Trophoblast cell (in vitro differentiated cells and primary cell): ENCODE results near the gene GAB2.

Experiments used
- DNase-seq, 2 donors: peaks; one replicate each; pipeline ENCODE4 v3.0.0-alpha.2; 2016
- H2AFZ ChIP-seq: 2 replicates; pipeline ENCODE4 v1.6.1; 2013; ENCODE audit warnings: low read length, moderate library complexity, mild to moderate bottlenecking; ENCODE audit not compliant: insufficient read depth, poor library complexity
- H2AK5ac ChIP-seq: 2 replicates; pipeline ENCODE4 v1.6.1; 2013; ENCODE audit warnings: mild to moderate bottlenecking, low read length
- H2BK120ac ChIP-seq: 2 replicates; pipeline ENCODE4 v1.6.1; 2013; ENCODE audit warnings: low read length, mild to moderate bottlenecking, moderate library complexity; ENCODE audit not compliant: insufficient read depth, poor library complexity
- H2BK12ac ChIP-seq: 2 replicates; pipeline ENCODE4 v1.6.1; 2013; ENCODE audit warnings: mild to moderate bottlenecking, low read length, moderate library complexity
- H2BK5ac ChIP-seq: 2 replicates; pipeline ENCODE4 v1.6.1; 2013; ENCODE audit warnings: low read length, low read depth, moderate library complexity, mild to moderate bottlenecking; ENCODE audit not compliant: poor library complexity
- H3K14ac ChIP-seq: 2 replicates; pipeline ENCODE4 v1.6.1; 2013; ENCODE audit warnings: mild to moderate bottlenecking, low read length
- H3K18ac ChIP-seq: 2 replicates; pipeline ENCODE4 v1.6.1; 2013; ENCODE audit warnings: mild to moderate bottlenecking, low read length
- H3K23ac ChIP-seq: 2 replicates; pipeline ENCODE4 v1.6.1; 2013; ENCODE audit warnings: low read length
- H3K27ac ChIP-seq: 2 replicates; pipeline ENCODE4 v1.5.1; 2013; ENCODE audit warnings: low read depth, mild to moderate bottlenecking, inconsistent platforms, low read length, moderate library complexity
- H3K27me3 ChIP-seq: 2 replicates; pipeline ENCODE4 v1.6.1; 2013; ENCODE audit warnings: inconsistent platforms, mild to moderate bottlenecking, low read length, moderate library complexity; ENCODE audit not compliant: insufficient read depth
- H3K36me3 ChIP-seq, 2 experiments: 1 replicate in 1 of 2; 2 replicates in 1 of 2; pipeline ENCODE4 v1.6.1; 2013; ENCODE audit warnings: low read length in 2 of 2, mild to moderate bottlenecking in 2 of 2, moderate library complexity in 1 of 2; ENCODE audit not compliant: insufficient read depth in 2 of 2, control insufficient read depth in 1 of 2
- H3K4ac ChIP-seq: 2 replicates; pipeline ENCODE4 v1.6.1; 2013; ENCODE audit warnings: low read depth, mild to moderate bottlenecking, low read length, moderate library complexity
- H3K4me1 ChIP-seq, 2 experiments: 1 replicate in 1 of 2; 2 replicates in 1 of 2; pipeline ENCODE4 v1.6.1; 2013; ENCODE audit warnings: low read length in 2 of 2, mild to moderate bottlenecking in 2 of 2, moderate library complexity in 1 of 2; ENCODE audit not compliant: insufficient read depth in 2 of 2, control insufficient read depth in 1 of 2
- H3K4me2 ChIP-seq: 2 replicates; pipeline ENCODE4 v1.6.1; 2013; ENCODE audit warnings: inconsistent platforms, mild to moderate bottlenecking, low read length, moderate library complexity
- H3K4me3 ChIP-seq: 2 replicates; pipeline ENCODE4 v1.5.1; 2013; ENCODE audit warnings: mild to moderate bottlenecking, low read depth, low read length, inconsistent platforms
- H3K79me1 ChIP-seq: one replicate; pipeline ENCODE4 v1.6.1; 2013; ENCODE audit warnings: low read length
- H3K79me2 ChIP-seq: 2 replicates; pipeline ENCODE4 v1.6.1; 2013; ENCODE audit warnings: low read length, mild to moderate bottlenecking; ENCODE audit not compliant: control insufficient read depth, insufficient read depth, poor library complexity
- H3K9ac ChIP-seq: 2 replicates; pipeline ENCODE4 v1.6.1; 2013; ENCODE audit warnings: mild to moderate bottlenecking, low read length
- H3K9me3 ChIP-seq: 2 replicates; pipeline ENCODE4 v1.6.1; 2013; ENCODE audit warnings: low read depth, mild to moderate bottlenecking, control low read depth, inconsistent platforms, low read length; ENCODE audit not compliant: insufficient read depth
- H4K12ac ChIP-seq: 2 replicates; pipeline ENCODE4 v1.6.1; 2013; ENCODE audit warnings: low read depth, mild to moderate bottlenecking, low read length, moderate library complexity
- H4K8ac ChIP-seq: 2 replicates; pipeline ENCODE4 v1.6.1; 2013; ENCODE audit warnings: low read depth, mild to moderate bottlenecking, low read length, moderate library complexity
- H4K91ac ChIP-seq: one replicate; pipeline ENCODE4 v1.6.1; 2013; ENCODE audit warnings: low read depth, mild to moderate bottlenecking, low read length, moderate library complexity
- WGBS: extraction: QIAGEN DNeasy Blood & Tissue Kit; methylation state at CpG from one replicate; pipeline ENCODE4 v1.1.7; 2013; ENCODE audit warnings: missing lambda C conversion rate; ENCODE audit not compliant: insufficient read length, insufficient coverage; ENCODE audit errors: extremely low coverage; 5-methylcytosine and 5-hydroxymethylcytosine counted together

GAB2 gene

GRCh38 chr11:78214331-78215194 is 203.1 kb downstream of the GAB2 start:
- Histone ChIP-seq H3K27ac (no peak overlapping the region), H2BK12ac (no peak overlapping the region), H2AFZ (no peak overlapping the region), H2AK5ac (no peak overlapping the region), H3K4me2 (no peak overlapping the region), H2BK5ac (no peak overlapping the region), H4K12ac (no peak overlapping the region), H3K23ac (no peak overlapping the region), H3K36me3 (peaks cover 69 to 77% of the 10 kb centered on the region in 2 experiments), H2BK120ac (no peak overlapping the region), H3K4me1 (no peaks in the 10 kb centered on the region), H3K9me3 (peaks cover 5% of the 10 kb centered on the region), H3K4ac (no peak overlapping the region), H4K8ac (no peak overlapping the region), H4K91ac (no peak overlapping the region), H3K9ac (no peak overlapping the region), H3K27me3 (no peaks in the 10 kb centered on the region), H3K4me3 (no peak overlapping the region), H3K79me1 (no peaks in the 10 kb centered on the region), H3K79me2 (no peaks in the 10 kb centered on the region), H3K18ac (no peak overlapping the region), H3K14ac (no peak overlapping the region)
- DNase-seq, result no peak
- no CpG with 5 or more reads among the region's 12 CpGs for WGBS

GRCh38 chr11:78213526-78214330 is 203.9 kb downstream of the GAB2 start:
- Histone ChIP-seq H3K9me3 (peaks cover 5% of the 10 kb centered on the region), H3K14ac (no peak overlapping the region), H2BK5ac (no peak overlapping the region), H3K23ac (no peak overlapping the region), H3K4me2 (no peak overlapping the region), H3K4me1 (peaks cover 0 to under 1% of the 10 kb centered on the region in 2 experiments), H2AFZ (no peak overlapping the region), H4K8ac (no peak overlapping the region), H3K36me3 (peaks cover 69 to 77% of the 10 kb centered on the region in 2 experiments), H3K79me1 (no peaks in the 10 kb centered on the region), H3K27me3 (no peaks in the 10 kb centered on the region), H3K27ac (no peak overlapping the region), H2BK120ac (no peak overlapping the region), H2AK5ac (no peak overlapping the region), H3K79me2 (no peaks in the 10 kb centered on the region), H3K18ac (no peak overlapping the region), H4K12ac (no peak overlapping the region), H4K91ac (no peak overlapping the region), H3K4ac (no peak overlapping the region), H3K4me3 (no peak overlapping the region), H3K9ac (no peak overlapping the region), H2BK12ac (no peak overlapping the region)
- DNase-seq, result no peak
- no CpG with 5 or more reads among the region's 8 CpGs for WGBS

GRCh38 chr11:78212586-78213371 is 204.8 kb downstream of the GAB2 start:
- Histone ChIP-seq H3K18ac (no peak overlapping the region), H3K79me1 (no peaks in the 10 kb centered on the region), H3K79me2 (no peaks in the 10 kb centered on the region), H2BK120ac (no peak overlapping the region), H3K4me2 (no peak overlapping the region), H3K27ac (no peak overlapping the region), H3K14ac (no peak overlapping the region), H3K36me3 (peaks cover 69 to 77% of the 10 kb centered on the region in 2 experiments), H2AK5ac (no peak overlapping the region), H4K12ac (no peak overlapping the region), H3K4me3 (no peak overlapping the region), H2BK5ac (no peak overlapping the region), H3K23ac (no peak overlapping the region), H3K9me3 (peaks cover 3% of the 10 kb centered on the region), H2AFZ (no peak overlapping the region), H3K4ac (no peak overlapping the region), H3K27me3 (no peaks in the 10 kb centered on the region), H4K8ac (no peak overlapping the region), H2BK12ac (no peak overlapping the region), H3K4me1 (peaks cover 0 to 7% of the 10 kb centered on the region in 2 experiments), H3K9ac (no peak overlapping the region), H4K91ac (no peak overlapping the region)
- WGBS, result no CpG with 5 or more reads among the region's 11 CpGs
- DNase-seq, result no peak

- H3K9ac ChIP-seq, result no peak overlapping the region
- peaks cover 2% of the 10 kb centered on the region for H3K79me2 ChIP-seq
- WGBS, result no CpG with 5 or more reads among the region's 5 CpGs
Measured at GRCh38 chr11:78211565-78211964, 206.1 kb downstream of the GAB2 start.

More at GRCh38 chr11:78211565-78211964, 206.1 kb downstream of the GAB2 start:
- Histone ChIP-seq H3K36me3 (peaks cover 73 to 78% of the 10 kb centered on the region in 2 experiments), H2AFZ (no peak overlapping the region), H2BK5ac (no peak overlapping the region), H2BK120ac (no peak overlapping the region), H2AK5ac (no peak overlapping the region), H3K4me2 (no peak overlapping the region), H3K27ac (no peak overlapping the region), H4K12ac (no peak overlapping the region), H4K8ac (no peak overlapping the region), H2BK12ac (no peak overlapping the region), H3K9me3 (no peaks in the 10 kb centered on the region), H3K18ac (no peak overlapping the region), H3K4me3 (no peak overlapping the region), H3K79me1 (no peaks in the 10 kb centered on the region), H3K14ac (no peak overlapping the region), H3K4ac (no peak overlapping the region), H3K4me1 (peaks cover 0 to 7% of the 10 kb centered on the region in 2 experiments), H4K91ac (no peak overlapping the region), H3K27me3 (no peaks in the 10 kb centered on the region), H3K23ac (no peak overlapping the region)
- no peak for DNase-seq
